Left ventricle myocardium inferior (tissue), 1 donor: ENCODE data around the gene TMED9. TPM values are rescaled to one million over a fixed set of nuclear protein-coding genes. Genes with fewer than 3 reads are reported as not detected.
"Not testable (repeated sequence)": the region's sequence is repeated elsewhere in the genome, so short reads cannot be mapped to it uniquely, and the experiment has no call there.

Experiments
- DNase-seq: peaks from one replicate; pipeline ENCODE4 v3.0.0-alpha.2; 2020
- H3K27ac ChIP-seq: fragments of 200-600 bp; replicated peaks from 2 replicates; pipeline ENCODE4 v1.8.0; 2021
- H3K27me3 ChIP-seq: fragments of 200-600 bp; 2 replicates; pipeline ENCODE4 v1.8.0; 2021; ENCODE audit warnings: low read depth
- H3K36me3 ChIP-seq: fragments of 200-600 bp; 2 replicates; pipeline ENCODE4 v1.8.0; 2021
- H3K4me1 ChIP-seq: fragments of 200-600 bp; 2 replicates; pipeline ENCODE4 v1.8.0; 2021
- H3K4me3 ChIP-seq: fragments of 200-600 bp; 2 replicates; pipeline ENCODE4 v1.8.0; 2021; ENCODE audit warnings: mild to moderate bottlenecking, moderate library complexity
- H3K9me3 ChIP-seq: fragments of 200-600 bp; replicated peaks from 2 replicates; pipeline ENCODE4 v1.8.0; 2021
- intact Hi-C: fragments of 100-400 bp; cut with micrococcal nuclease; formaldehyde crosslinking; loops from one replicate; pipeline ENCODE4 v1.11.0; 2022
- total RNA-seq: library from RNA; stranded (reverse); fragmentation: NEBNext Ultra II Directional; extraction: Animal tissue kit (Norgen Biotek cat#: 25700); gene quantifications from one replicate; pipeline ENCODE4 v1.2.1, GENCODE V29; 2021
- TF ChIP-seq, protein P1 (sequence below): fragments of 200-600 bp; IDR thresholded peaks from 2 replicates; pipeline ENCODE4 v1.8.0; 2021; ENCODE audit warnings: antibody characterized with exemption, mild to moderate bottlenecking, borderline replicate concordance
- donor health status: DM: no; HTN: yes; CAD: no; lungs with severe emphysema.

Gene TMED9
- total RNA-seq, 1 donor from 2014 or later: 68.7 TPM

DNA sequence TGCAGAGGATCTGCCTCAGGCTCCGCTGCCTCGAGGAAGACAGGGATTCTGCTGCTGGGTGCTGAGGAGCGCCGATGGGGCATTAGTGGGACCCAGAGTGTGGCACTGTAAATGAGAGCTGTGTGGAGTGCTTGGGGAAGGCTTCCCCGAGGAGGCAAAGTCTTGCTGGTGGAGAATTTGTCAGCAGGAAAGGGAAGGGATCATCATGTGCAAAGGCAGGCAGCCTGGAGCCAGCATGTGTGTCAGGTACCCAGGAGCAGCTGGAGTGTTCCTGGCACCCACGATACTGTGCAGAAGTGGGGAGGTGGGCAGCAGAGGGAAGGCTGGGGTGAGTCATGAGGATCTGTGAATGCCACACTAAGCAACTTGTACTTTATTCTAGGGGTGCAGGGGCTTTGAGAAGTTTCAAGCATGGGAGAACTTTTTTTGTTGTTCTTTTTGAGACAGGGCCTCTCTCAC is 20.2 kb downstream of the TMED9 start:
- no peak for DNase-seq
- intact Hi-C loops: loop anchor here (10.0 kb wide), 1 partner anchor 343 kb away; no protein-coding TSS in a partner anchor

DNA sequence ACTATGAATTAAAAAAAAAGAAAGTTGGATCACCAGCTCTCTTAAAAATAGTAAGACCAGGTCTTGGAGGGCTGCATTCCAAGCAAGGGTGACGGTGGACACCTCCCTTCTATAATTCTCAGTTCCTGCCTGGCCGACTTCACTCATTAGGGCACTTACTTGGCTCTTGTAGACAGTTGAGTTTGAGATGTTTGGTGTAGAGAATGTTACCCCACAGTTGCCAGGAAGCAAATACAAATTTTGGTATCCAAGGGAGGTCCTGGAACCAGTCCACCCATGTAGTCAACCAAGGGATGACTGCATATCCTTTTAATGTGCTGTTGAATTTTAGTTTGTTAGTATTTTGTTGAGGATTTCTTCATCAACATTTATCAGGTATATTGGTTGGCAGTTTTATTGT is 28.6 kb downstream of the TMED9 start:
- no peaks in the 10 kb centered on the region for H3K9me3 ChIP-seq
- intact Hi-C loops: no loop called here
- no peaks in the 10 kb centered on the region for H3K27me3 ChIP-seq
- peaks cover 50% of the 10 kb centered on the region for H3K36me3 ChIP-seq
- no peak overlapping the region for H3K4me3 ChIP-seq
- no peaks in the 10 kb centered on the region for H3K4me1 ChIP-seq
- no peak for DNase-seq
- TF ChIP-seq, protein P1, sequence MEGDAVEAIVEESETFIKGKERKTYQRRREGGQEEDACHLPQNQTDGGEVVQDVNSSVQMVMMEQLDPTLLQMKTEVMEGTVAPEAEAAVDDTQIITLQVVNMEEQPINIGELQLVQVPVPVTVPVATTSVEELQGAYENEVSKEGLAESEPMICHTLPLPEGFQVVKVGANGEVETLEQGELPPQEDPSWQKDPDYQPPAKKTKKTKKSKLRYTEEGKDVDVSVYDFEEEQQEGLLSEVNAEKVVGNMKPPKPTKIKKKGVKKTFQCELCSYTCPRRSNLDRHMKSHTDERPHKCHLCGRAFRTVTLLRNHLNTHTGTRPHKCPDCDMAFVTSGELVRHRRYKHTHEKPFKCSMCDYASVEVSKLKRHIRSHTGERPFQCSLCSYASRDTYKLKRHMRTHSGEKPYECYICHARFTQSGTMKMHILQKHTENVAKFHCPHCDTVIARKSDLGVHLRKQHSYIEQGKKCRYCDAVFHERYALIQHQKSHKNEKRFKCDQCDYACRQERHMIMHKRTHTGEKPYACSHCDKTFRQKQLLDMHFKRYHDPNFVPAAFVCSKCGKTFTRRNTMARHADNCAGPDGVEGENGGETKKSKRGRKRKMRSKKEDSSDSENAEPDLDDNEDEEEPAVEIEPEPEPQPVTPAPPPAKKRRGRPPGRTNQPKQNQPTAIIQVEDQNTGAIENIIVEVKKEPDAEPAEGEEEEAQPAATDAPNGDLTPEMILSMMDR: no peak
- H3K27ac ChIP-seq: no peak overlapping the region

More for the DNA sequence above, 20.2 kb downstream of the TMED9 start:
- peaks cover 7% of the 10 kb centered on the region for H3K4me1 ChIP-seq
- H3K27ac ChIP-seq: no peak overlapping the region
- TF ChIP-seq, protein P1: no peak
- H3K27me3 ChIP-seq: no peaks in the 10 kb centered on the region
- H3K4me3 ChIP-seq: no peak overlapping the region
- H3K36me3 ChIP-seq: peaks cover under 1% of the 10 kb centered on the region
- no peaks in the 10 kb centered on the region for H3K9me3 ChIP-seq

DNA sequence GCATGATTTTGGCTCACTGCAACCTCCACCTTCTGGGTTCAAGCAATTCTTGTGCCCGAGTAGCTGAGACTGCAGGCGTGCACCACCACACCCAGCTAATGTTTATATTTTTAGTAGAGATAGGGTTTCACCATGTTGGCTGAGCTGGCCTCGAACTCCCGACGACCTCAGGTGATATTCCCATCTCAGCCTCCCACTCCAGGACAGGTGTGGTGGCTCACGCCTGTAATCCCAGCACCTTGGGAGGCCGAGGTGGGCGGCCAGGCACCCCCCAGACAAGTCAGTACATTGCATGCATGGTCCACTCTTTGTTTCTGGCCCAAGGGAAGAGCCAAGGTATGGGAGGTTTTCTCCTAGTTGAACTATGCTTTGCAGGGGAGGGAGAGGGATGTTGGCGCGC is 32.2 kb downstream of the TMED9 start:
- DNase-seq, intact Hi-C loops, H3K27me3 ChIP-seq, H3K27ac ChIP-seq, H3K4me1 ChIP-seq, H3K4me3 ChIP-seq, H3K9me3 ChIP-seq: not testable (repeated sequence)
- H3K36me3 ChIP-seq: peaks cover 38% of the 10 kb centered on the region

DNA sequence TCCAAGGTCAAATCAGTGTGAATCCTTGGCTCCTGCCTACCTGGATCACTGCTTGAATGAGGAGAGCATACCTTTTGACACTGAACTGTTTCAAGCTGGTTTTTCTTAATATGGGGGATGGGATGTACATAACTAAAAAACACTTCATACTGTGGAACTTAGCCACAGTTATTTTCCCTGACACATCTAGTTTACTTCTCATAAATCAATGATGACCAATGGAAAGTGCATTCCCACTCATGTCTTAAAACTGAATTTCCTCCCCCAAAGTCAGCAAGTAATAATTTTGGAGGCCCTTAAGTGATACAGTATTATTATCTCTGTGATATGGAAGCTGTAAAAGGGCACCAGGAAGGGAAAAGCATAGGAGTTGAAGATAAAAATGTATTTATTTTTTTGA is 38.2 kb downstream of the TMED9 start:
- H3K4me3 ChIP-seq, H3K27ac ChIP-seq, H3K9me3 ChIP-seq, H3K36me3 ChIP-seq, intact Hi-C loops, H3K27me3 ChIP-seq, DNase-seq, H3K4me1 ChIP-seq: not testable (repeated sequence)

DNA sequence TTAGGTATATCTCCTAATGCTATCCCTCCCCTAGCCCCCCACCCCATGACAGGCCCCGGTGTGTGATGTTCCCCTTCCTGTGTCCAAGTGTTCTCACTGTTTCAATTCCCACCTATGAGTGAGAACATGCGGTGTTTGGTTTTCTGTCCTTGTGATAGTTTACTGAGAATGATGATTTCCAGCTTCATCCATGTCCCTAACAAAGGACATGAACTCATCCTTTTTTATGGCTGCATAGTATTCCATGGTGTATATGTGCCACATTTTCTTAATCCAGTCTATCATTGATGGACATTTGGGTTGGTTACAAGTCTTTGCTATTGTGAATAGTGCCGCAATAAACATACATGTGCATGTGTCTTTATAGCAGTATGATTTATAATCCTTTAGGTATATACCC is 42.9 kb downstream of the TMED9 start:
- not testable (repeated sequence) for H3K4me1 ChIP-seq

DNA sequence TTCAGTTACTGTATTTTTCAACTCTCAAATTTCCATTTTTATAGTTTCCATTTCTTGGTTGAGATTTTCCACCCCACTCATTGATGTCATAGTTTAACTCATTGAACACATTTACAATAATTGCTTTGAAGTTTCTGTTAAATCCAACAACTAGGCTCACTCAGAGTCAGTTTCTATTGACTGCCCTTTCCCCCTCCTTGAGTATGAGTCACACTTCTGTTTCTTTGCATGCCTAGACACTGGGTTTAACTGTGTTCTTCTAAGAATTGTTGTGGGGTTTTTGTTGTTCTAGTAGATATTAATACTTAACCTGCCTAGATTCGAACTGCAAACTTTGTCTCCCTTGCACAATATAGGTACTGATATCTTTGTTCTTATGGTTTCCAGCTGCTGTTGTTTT is 53.5 kb downstream of the TMED9 start:
- H3K27me3 ChIP-seq, DNase-seq, H3K9me3 ChIP-seq, H3K4me3 ChIP-seq, H3K36me3 ChIP-seq, H3K27ac ChIP-seq, H3K4me1 ChIP-seq, intact Hi-C loops: not testable (repeated sequence)

More for the DNA sequence above, 42.9 kb downstream of the TMED9 start:
- H3K9me3 ChIP-seq, DNase-seq, intact Hi-C loops, H3K36me3 ChIP-seq, H3K27ac ChIP-seq, H3K27me3 ChIP-seq, H3K4me3 ChIP-seq: not testable (repeated sequence)

Other genes starting within 250 kb of the TMED9 start
- gene LMAN2, start 240.5 kb upstream of the TMED9 start, total RNA-seq: 60.0 TPM
- gene RGS14, start 234.3 kb upstream of the TMED9 start, total RNA-seq: 4.6 TPM
- not detected for gene SLC34A1, start 207.8 kb upstream of the TMED9 start, total RNA-seq
- not detected for gene PFN3, start 191.5 kb upstream of the TMED9 start, total RNA-seq
- not detected for gene F12, start 182.6 kb upstream of the TMED9 start, total RNA-seq
- gene GRK6, start 165.5 kb upstream of the TMED9 start, total RNA-seq: 15.6 TPM
- gene PRR7, start 145.4 kb upstream of the TMED9 start, total RNA-seq: 2.1 TPM
- 21.8 TPM for gene DBN1, start 118.6 kb upstream of the TMED9 start, total RNA-seq
- 54.4 TPM for gene PDLIM7, start 94.6 kb upstream of the TMED9 start, total RNA-seq
- gene DOK3, start 82.4 kb upstream of the TMED9 start, total RNA-seq: 3.3 TPM
- 29.7 TPM for gene DDX41, start 75.2 kb upstream of the TMED9 start, total RNA-seq
- gene FAM193B, start 37.6 kb upstream of the TMED9 start, total RNA-seq: 21.5 TPM
- 17.2 TPM for gene B4GALT7, start 7.9 kb downstream of the TMED9 start, total RNA-seq
- gene FAM153A, start 190.7 kb downstream of the TMED9 start, total RNA-seq: 0.63 TPM